HG02938 (cell line): ENCODE results near the gene BOLA3.
"Not testable (repeated sequence)": the region's sequence is repeated elsewhere in the genome, so short reads cannot be mapped to it uniquely, and the experiment has no call there.

Source experiments
- ATAC-seq: cut with Tn5 transposase; IDR thresholded peaks from one replicate; pipeline ENCODE4 v1.9.1; 2021; ENCODE audit warnings: mild to moderate bottlenecking, moderate library complexity; ENCODE audit not compliant: unreplicated experiment

The BOLA3 gene, protein sequence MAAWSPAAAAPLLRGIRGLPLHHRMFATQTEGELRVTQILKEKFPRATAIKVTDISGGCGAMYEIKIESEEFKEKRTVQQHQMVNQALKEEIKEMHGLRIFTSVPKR

DNA sequence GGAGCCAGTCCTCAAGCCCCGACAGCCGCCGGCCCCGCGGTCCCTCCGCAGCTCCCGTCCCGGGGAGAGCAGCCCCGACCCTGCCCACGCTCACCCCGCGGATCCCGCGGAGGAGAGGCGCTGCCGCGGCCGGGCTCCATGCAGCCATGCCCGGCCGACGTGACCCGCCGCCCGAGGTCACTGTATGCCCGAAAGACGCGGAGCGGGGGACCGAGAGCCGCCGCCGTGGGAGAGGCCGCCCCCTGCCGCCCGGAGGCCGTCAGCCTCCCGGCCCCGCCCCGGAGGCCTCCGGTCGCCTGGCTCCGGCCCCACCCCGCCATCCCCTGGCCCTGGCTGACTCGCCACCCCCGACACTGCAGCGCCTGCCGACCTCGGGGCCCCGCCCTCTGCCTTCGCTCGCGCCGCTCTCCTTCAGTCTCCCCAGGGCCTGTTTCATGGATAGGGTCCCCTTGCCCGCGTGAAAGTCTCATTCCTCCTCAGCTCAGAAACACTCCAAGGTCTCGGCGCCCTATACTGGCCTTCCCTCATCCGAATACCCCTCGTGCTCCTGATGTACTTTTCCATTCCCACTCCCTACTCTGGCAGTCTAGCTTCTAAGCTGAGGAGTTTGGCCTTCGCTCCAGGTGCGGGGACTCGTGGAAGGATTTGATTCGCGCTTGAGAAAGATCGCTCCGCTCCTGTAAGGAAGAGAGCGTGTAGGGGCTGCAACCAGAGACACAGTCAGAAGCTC is at the start of gene BOLA3:
TSS of gene BOLA3 (minus strand) at position 186 of the 730 bp plus-strand sequence. CDS start at position 148, 38 bp downstream.
- peak; percentile 74 for ATAC-seq

DNA sequence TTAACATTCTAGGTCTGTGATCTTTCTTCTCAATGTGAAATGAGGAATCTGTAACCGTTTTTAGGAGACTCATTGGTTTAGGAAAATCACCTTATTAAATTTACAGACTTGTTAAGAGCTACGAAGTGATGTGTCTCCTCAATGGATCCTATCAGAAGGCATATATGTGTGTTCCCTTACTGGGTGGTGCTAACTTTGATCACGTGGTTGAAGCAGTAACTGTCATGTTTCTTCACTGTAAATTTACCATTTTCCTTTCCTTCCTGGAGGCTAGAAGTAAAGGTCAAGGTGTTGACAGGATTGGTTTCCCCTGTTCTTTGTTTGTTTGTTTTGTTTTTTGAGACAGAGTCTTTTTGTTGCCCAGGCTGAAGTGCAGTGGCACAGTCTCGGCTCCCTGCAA is 49.3 kb upstream of the BOLA3 start:
- ATAC-seq, result no peak

- ATAC-seq, result no peak
Observed at GRCh38 chr2:74194799-74195198, 47.1 kb upstream of the BOLA3 start.

DNA sequence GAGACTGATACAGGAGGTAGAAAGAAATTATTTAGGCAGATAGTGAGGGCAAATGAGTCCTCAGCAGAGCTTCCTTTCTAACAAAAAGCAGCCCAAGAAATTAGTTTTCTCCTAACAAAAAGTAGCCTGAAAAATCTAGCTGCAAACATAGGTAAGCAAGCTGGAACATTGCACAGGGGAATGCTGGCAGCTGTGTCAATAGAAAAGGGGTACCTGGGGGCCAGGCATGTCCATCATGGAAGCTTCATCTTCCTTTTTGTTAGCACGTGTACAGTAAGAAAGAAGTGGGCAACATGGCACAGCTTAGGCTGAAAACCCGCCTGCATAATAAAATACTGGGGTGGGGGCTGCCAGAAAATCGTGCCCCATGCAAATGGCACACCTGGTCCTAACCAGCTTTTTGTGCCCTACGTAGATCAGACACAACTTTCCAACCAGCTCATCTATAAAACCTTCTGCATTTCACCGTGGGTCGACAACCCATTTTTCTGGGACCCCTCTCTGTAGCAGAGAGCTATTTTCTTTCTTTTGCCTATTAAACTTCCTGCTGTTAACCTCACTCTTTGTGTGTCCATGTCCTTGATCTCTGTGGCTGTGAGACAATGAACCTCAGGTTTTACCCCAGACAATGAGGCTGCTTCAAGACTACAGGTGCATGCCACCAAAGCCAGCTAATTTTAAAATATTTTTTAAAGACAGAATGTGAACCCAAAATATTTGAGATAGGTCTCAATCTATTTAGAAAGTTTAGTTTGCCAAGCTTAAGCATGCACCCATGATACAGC is 44.1 kb upstream of the BOLA3 start:
- ATAC-seq, result no peak

DNA sequence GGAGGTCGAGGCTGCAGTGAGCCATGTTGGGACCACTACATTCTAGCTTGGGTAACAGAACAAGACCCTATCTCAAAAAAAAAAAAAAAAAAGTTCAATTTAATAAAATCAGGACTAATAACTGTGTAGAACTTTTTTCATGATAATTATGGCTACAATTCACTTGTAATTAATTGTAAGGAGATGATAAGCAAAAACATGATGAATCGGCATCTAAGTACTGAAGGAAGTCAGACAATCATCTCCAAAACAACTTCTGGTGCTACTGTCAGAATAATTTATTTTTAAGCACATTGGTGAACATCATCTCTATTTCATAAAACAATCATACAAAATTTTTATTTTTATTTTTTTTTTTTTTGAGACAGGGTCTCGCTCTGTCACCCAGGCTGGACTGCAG is 41.0 kb upstream of the BOLA3 start:
- no peak for ATAC-seq

- no peak for ATAC-seq
Observed at GRCh38 chr2:74188018-74188601, 40.4 kb upstream of the BOLA3 start.

- ATAC-seq, result not testable (repeated sequence)
Observed at GRCh38 chr2:74186706-74187105, 39.0 kb upstream of the BOLA3 start.

DNA sequence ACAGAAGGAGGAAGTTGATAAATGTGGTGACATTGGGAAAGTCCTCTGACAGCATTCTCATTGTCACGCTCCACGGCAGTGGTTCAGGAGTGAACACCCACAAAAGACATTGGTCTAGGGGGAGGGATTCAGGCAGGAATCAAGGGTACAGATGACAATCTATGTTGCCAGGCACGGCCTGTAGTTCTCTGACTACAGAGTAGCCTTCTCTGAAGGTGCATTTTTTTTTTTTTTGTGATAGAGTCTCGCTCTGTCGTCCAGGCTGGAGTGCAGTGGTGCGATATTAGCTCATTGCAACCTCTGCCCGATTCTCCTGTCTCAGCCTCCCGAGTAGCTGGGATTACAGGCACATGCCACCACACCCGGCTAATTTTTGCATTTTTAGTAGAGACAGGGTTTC is 38.3 kb upstream of the BOLA3 start:
- ATAC-seq, result peak; percentile 51

DNA sequence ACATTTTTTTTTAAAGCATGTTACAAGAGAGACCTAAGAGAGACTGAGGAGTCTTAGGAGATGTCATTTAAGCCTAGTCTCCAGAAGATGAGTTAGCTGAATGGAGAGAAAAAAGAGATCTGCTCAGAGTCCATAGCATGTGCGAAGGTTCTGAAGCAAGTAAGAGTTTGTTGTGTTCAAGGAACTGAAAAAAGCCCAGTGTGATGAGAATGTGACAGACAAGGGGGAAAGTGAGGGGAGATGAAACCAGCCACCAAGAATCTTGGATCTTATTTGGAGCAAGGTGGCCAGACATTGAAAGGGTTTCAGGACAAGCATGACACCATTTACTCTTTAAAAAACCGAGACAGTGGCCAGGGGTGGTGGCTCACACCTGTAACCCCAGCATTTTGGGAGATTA is 36.2 kb upstream of the BOLA3 start:
- no peak for ATAC-seq

- ATAC-seq, result peak; percentile 32
Observed at GRCh38 chr2:74181739-74182138, 34.0 kb upstream of the BOLA3 start.

- peak; percentile 23 for ATAC-seq
Observed at GRCh38 chr2:74179063-74179865, 31.6 kb upstream of the BOLA3 start.

DNA sequence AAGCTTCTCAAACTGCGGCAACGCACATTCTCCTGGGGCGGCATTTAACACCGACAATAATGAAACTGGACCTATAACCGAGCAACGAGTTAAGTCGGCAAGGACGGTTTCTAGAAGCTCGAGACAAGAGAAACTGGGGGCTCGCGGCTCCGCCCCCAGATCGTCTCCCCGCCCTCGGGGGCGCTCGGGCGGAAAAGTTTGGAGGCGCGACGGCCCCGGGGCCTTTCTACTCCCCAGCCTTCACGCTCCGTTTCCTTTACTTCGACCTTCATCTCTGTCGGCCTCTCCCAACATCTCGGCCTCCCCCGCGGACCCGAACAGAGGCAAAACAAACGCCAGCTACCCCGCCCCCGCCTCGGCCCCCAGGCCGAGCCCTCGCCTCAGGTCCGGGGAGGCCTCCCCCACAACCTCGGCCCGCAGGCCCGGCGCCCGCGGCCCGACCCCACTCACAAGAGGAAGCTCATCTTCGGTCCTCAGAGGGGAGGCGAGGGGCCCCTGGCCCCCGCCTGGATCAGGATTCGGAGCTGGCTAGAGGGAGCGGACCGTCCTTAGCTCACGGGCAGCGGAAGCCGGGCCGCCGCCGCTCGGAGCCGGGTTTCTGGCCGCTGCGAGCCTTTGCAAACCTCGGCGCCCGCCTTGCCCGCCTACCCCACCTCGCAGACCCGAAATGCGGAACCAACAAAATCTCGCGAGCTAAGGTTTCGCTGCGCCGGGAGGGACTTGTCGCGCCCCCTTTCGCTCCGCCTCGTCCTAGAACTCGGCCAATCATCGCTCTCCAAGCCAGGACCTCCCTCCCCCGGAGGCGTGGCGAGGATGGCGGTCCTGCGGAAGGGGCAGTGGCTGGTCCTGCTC is 30.7 kb upstream of the BOLA3 start, which contains the start of gene MOB1A:
TSS of gene MOB1A (minus strand) at position 669 of the 852 bp plus-strand sequence. CDS start at position 464, 205 bp downstream.
- peak; percentile 78 for ATAC-seq

- ATAC-seq, result no peak
Observed at GRCh38 chr2:74177696-74178095, 30.0 kb upstream of the BOLA3 start.

GRCh38 chr2:74174909-74175308 is 27.2 kb upstream of the BOLA3 start:
- no peak for ATAC-seq

DNA sequence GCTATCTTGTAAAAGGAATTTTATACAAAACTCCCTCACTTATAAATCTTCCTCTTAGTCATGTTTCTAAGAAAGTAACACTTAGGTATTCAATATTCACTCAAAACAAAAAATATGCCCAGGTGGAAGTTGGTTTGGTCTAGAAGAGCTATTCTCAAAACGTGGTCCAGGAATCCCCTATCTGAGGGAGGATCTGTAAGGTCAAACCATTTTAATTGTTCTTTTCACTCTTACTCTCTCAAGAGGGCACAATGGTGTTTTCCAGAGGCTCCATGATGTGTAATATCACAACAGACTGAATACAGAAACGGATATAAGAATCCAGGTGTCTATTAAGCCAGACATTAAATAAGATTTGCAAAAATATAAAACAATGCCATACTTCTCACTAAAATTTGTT is 21.0 kb upstream of the BOLA3 start:
- no peak for ATAC-seq

DNA sequence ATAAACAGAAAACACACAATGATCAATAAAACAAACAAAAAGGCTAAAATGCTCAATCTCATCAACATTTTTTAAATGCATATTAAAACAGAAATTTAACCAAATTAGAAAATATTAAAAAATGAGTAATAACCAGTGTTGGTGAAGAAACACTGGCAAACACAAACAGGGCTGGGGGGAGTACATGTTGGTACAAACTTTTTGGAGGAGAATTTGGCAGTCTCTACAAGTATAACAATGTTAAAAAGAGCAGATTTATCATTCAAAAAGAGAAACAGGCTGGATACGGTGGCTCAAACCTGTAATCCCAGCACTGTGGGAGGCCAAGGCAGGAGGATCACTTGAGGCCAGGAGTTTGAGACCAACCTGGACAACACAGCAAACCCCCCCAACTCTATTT is 17.0 kb upstream of the BOLA3 start:
- ATAC-seq, result no peak

DNA sequence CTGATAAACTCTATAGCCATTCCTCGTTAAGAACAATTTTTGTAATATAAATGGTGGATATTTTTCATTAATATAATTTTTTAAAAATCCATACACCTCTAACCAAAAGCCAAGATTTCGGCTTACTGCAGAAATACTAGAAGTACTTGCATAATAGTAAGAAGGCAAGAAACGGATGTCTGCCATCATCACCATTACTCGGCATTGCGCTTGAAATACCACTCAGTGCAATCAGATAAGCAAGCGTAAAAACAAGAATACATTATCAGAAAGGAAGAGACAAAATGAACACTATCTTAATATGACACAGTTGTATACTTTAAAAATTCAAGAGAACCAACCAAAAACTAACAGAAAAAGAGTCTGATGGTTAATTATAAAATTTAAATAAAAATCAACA is 15.2 kb upstream of the BOLA3 start:
- ATAC-seq, result no peak

DNA sequence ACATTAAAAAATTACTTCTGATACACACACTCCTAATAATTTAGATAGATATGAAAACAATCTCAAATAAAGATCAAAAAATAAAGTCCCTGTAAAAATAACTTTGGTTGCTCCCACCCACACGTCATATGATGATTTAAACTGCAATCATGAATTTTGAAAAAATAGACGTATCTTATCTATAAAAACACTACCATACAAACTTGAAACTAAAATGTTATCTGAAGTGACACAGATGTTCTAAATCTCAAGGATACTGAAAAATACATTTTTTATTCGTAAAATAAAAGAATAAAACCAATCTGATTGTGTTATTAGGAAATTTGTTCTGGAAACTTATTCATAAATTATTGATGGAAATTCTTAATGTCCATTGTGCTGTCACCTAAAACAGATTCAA is 8.1 kb upstream of the BOLA3 start:
- no peak for ATAC-seq

- ATAC-seq, result no peak
Observed at GRCh38 chr2:74152954-74153353, 5.2 kb upstream of the BOLA3 start.
